Esophagus muscularis mucosa (tissue), 3 donors: ENCODE measurements around the gene SRGN.

Experiments used
- CTCF ChIP-seq, 3 experiments: fragments of 200-600 bp in 2 of 3; fragments of 450-650 bp in 1 of 3; sonication (generic) in 2 of 3; IDR thresholded peaks; one replicate each; pipeline ENCODE4 v1.5.1; 2017 to 2019; ENCODE audit warnings: antibody characterized with exemption in 3 of 3, mild to moderate bottlenecking in 2 of 3, moderate library complexity in 1 of 3
- EP300 ChIP-seq: sonication (generic); formaldehyde crosslinking; IDR thresholded peaks from one replicate; pipeline ENCODE4 v1.6.1; 2017; ENCODE audit warnings: antibody characterized with exemption

- no peak for TF ChIP-seq CTCF (IDR thresholded peaks at IDR 0.05)
- no peak for TF ChIP-seq EP300
Measured at GRCh38 chr10:69146759-69147158, 58.9 kb downstream of the SRGN start.
